Retinal pigment epithelial cell (primary cell): ENCODE data around the gene ARHGEF26.

Experiments used
- DNase-seq: peaks from one replicate; pipeline ENCODE4 v3.0.0-alpha.2; 2010; ENCODE audit warnings: low read depth
- H3K4me3 ChIP-seq: 2 replicates; pipeline ENCODE4 v1.5.1; 2011; ENCODE audit warnings: mild to moderate bottlenecking, low read length, control low read depth, moderate library complexity
- TF ChIP-seq, protein P1 (sequence below): conservative IDR thresholded peaks from 2 replicates; pipeline ENCODE4 v1.5.1; 2011; ENCODE audit warnings: low read depth, low read length, control low read depth, inconsistent platforms

ARHGEF26 gene

DNA sequence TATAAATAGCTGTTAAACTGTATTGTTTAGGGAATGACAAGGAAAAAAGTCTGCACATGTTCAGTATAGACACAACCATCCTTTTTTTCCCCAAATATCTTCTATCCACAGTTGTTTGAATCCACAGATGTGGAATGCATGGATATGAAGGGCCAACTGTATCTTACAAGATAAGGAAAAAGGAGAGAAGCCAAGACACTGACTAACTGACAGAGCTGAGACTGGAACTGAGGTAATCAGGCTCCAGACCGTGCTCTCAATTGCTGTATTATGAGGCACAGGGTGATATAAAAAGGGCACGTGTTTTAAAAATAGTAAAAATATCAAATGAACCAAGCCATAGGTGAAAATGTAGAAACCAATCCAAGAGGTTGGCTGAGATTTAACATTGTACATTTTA lies 154.1 kb downstream of the ARHGEF26 start:
- no peak overlapping the region for H3K4me3 ChIP-seq
- TF ChIP-seq, protein P1, sequence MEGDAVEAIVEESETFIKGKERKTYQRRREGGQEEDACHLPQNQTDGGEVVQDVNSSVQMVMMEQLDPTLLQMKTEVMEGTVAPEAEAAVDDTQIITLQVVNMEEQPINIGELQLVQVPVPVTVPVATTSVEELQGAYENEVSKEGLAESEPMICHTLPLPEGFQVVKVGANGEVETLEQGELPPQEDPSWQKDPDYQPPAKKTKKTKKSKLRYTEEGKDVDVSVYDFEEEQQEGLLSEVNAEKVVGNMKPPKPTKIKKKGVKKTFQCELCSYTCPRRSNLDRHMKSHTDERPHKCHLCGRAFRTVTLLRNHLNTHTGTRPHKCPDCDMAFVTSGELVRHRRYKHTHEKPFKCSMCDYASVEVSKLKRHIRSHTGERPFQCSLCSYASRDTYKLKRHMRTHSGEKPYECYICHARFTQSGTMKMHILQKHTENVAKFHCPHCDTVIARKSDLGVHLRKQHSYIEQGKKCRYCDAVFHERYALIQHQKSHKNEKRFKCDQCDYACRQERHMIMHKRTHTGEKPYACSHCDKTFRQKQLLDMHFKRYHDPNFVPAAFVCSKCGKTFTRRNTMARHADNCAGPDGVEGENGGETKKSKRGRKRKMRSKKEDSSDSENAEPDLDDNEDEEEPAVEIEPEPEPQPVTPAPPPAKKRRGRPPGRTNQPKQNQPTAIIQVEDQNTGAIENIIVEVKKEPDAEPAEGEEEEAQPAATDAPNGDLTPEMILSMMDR = no peak
- DNase-seq = no peak

DNA sequence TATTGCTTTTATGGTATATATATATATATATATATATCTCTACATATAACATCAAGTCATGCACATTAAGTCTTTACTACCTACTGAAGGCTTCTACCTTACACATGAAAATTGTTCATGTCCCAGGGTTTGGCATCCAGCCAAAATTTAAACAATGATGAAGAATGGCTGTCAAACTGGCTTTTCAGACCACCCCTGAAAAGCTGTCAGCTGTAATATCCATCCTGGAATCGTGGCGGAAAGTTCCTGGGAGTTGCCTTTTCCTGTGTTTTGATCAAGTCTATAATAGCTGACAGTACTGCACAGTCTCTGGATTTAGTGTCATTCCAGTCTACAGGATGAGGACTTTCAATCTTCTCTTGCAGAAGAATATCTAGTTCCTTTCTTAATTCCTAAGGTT lies 154.8 kb downstream of the ARHGEF26 start:
- no peak overlapping the region for H3K4me3 ChIP-seq
- TF ChIP-seq, protein P1 = no peak
- DNase-seq = no peak

DNA sequence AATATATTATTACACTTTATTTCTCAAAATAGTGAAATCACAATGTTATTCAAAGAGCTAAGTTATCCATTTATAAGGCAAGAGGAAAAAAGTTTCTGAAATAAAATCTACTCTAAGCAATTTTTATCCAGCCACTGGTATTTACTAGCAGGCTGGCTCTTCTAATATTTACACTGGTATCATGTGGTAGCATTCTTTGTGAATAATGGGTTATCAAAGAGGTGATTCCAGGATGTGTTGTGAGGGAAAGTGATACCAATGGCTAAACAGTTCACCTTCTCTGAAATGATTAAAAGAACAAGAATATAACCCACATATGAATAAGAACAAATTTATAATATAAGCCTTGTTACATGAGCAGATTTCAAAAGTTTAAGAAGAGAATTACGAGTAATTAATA lies 159.0 kb downstream of the ARHGEF26 start:
- DNase-seq = no peak
- TF ChIP-seq, protein P1 = no peak
- H3K4me3 ChIP-seq = no peak overlapping the region

DNA sequence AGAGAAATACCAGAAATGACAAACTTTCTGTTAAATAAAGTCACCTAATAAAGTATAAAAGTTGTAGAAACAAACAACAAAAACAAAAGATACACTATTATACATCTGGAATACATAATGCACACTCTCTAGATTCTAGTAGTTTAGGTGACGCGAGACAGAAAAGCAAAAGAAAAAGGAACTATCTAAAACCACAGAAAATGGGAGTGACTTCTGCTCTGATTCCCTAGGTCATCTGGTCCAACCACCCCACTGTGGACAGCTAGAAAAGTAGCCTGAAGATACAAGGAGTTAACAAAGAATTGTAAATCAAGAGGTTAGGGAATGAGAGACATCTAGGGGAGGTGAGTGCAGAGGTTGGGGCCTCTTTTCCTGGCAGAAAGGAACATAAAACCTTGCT lies 164.0 kb downstream of the ARHGEF26 start:
- no peak overlapping the region for H3K4me3 ChIP-seq
- TF ChIP-seq, protein P1 = no peak
- no peak for DNase-seq

DNA sequence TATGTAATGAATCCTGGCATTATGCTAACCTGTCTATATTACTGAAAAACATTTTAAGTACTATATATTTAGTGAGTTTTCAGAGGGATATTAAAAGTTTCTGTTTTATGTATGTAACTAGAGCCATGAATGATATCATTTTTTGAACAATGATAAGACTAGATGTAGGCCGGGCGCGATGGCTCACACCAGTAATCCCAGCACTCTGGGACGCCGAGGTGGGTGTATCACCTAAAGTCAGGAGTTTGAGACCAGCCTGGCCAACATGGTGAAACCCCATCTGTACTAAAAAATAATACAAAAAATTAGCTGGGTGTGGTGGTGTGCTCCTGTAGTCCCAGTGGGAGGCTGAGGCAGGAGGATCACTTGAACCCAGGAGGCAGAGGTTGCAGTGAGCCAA lies 169.0 kb downstream of the ARHGEF26 start:
- TF ChIP-seq, protein P1 = no peak
- no peak overlapping the region for H3K4me3 ChIP-seq
- DNase-seq = no peak

DNA sequence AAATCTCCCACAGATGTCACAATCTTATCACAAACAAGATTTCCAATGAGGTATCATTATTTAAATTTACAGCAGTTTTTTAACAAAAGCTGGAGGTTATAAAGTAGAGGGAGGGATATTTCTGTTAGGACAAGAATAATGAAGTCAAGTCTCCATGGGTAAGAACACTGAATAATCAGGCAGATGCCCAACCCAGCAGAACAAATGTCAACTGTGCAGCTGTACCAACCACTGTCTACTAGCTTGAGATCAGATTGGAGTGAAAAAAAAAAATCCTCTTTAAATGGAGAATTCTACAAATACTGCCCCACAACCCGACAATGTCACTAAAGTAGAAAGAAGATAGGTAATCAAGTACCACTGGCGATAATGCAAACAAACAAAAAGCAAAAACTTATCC lies 172.8 kb downstream of the ARHGEF26 start:
- no peak overlapping the region for H3K4me3 ChIP-seq
- no peak for DNase-seq
- TF ChIP-seq, protein P1 = no peak

DNA sequence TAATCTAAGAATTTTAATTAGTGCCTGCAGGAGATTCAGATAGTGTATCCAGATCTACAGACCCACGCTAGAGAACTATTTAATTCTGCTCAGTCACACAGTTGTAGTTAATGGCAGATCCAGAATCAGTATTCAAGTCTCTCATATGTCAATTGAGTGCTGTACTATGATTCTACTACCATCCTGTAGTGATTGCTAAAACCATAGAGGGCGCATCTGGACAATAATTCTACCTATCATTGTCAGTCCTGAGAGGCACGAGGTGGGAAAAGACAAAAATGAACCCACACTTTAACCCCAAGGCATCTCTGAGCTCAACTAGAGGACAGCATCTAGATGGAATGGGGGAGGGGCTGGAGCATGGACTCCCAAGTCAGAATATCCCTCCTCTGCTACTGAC lies 180.4 kb downstream of the ARHGEF26 start:
- H3K4me3 ChIP-seq = no peak overlapping the region
- TF ChIP-seq, protein P1 = no peak
- no peak for DNase-seq
